ENCODE data around the gene MPPED2.

The MPPED2 gene

DNA sequence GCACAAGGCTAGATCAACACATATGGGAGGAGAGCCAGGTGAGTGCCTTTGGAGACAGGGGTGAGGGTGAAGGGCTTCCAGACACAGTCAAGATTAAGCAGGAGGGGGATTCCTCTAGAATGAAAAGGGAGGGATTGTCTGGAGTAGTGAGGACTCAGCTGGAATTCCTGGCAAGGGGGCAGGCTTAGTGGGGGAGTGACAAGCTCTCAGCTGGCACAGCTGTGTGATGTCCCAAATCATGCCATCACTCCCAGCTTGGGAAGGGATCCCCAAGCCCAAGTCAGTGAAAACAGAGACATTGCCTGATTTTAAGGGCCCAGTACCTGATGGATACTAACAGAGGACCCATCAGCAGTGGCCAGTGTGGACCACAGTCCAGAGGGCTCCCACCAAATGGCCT is 119.0 kb downstream of the MPPED2 start:
- no peak for TF ChIP-seq TAF1 (IDR thresholded peaks at IDR 0.05; ENCODE audit: borderline replicate concordance, insufficient read depth, low read length)
- TF ChIP-seq SIN3A (IDR thresholded peaks at IDR 0.05; ENCODE audit: borderline replicate concordance, insufficient read depth, low read length) = no peak
- TF ChIP-seq, protein P1, sequence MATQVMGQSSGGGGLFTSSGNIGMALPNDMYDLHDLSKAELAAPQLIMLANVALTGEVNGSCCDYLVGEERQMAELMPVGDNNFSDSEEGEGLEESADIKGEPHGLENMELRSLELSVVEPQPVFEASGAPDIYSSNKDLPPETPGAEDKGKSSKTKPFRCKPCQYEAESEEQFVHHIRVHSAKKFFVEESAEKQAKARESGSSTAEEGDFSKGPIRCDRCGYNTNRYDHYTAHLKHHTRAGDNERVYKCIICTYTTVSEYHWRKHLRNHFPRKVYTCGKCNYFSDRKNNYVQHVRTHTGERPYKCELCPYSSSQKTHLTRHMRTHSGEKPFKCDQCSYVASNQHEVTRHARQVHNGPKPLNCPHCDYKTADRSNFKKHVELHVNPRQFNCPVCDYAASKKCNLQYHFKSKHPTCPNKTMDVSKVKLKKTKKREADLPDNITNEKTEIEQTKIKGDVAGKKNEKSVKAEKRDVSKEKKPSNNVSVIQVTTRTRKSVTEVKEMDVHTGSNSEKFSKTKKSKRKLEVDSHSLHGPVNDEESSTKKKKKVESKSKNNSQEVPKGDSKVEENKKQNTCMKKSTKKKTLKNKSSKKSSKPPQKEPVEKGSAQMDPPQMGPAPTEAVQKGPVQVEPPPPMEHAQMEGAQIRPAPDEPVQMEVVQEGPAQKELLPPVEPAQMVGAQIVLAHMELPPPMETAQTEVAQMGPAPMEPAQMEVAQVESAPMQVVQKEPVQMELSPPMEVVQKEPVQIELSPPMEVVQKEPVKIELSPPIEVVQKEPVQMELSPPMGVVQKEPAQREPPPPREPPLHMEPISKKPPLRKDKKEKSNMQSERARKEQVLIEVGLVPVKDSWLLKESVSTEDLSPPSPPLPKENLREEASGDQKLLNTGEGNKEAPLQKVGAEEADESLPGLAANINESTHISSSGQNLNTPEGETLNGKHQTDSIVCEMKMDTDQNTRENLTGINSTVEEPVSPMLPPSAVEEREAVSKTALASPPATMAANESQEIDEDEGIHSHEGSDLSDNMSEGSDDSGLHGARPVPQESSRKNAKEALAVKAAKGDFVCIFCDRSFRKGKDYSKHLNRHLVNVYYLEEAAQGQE (IDR thresholded peaks at IDR 0.05; ENCODE audit: insufficient read depth in 1 of 2, low read depth in 2 of 2, low read length in 2 of 2) = no peak
- no peak for TF ChIP-seq FOXP2 (optimal IDR thresholded peaks at IDR 0.05; ENCODE audit: borderline replicate concordance, extremely low read depth, extremely low read length, insufficient read depth)
- TF ChIP-seq POLR2AphosphoS5 (IDR thresholded peaks at IDR 0.05; ENCODE audit: low read depth, low read length) = no peak

DNA sequence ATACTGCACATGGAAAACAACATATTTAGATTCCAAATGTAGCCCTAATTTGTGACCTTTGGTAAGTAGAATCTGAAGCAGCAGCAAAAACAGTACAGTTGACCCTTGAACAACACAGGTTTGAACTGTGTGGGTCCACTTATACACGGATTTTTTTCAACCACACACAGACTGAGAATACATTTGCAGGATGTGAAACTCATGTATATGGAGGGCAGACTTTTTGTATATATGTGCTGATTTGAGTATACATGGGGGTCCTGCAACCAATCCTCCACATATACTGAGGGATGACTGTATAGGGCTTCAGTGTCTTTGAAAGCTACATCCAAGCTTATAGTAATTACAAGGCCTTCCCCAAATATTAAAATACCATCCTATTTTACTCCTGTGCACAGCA is 120.5 kb downstream of the MPPED2 start:
- TF ChIP-seq SIN3A (IDR thresholded peaks at IDR 0.05; ENCODE audit: borderline replicate concordance, insufficient read depth, low read length) = no peak
- TF ChIP-seq, protein P1 (IDR thresholded peaks at IDR 0.05; ENCODE audit: insufficient read depth in 1 of 2, low read depth in 2 of 2, low read length in 2 of 2) = no peak
- no peak for TF ChIP-seq FOXP2 (optimal IDR thresholded peaks at IDR 0.05; ENCODE audit: borderline replicate concordance, extremely low read depth, extremely low read length, insufficient read depth)
- no peak for TF ChIP-seq TAF1 (IDR thresholded peaks at IDR 0.05; ENCODE audit: borderline replicate concordance, insufficient read depth, low read length)
- no peak for TF ChIP-seq POLR2AphosphoS5 (IDR thresholded peaks at IDR 0.05; ENCODE audit: low read depth, low read length)

DNA sequence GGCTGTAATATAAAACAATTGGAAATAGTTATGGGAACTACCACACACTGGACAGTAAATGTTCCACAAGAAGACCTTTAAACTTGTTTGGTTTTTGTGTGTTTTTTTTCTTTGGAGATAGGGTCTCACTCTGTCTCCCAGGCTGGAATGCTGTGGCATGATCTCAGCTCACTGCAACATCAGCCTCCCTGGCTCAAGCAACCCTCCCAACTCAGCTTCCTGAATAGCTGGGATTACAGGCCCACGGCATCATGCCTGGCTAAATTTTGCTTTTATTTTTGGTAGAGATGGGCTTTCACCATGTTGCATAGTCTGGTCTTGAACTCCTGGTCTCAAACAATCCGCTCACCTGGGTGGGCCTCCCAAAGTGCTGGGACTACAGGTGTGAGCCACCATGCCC is 121.0 kb downstream of the MPPED2 start:
- TF ChIP-seq SIN3A (IDR thresholded peaks at IDR 0.05; ENCODE audit: borderline replicate concordance, insufficient read depth, low read length) (no peak), TAF1 (IDR thresholded peaks at IDR 0.05; ENCODE audit: borderline replicate concordance, insufficient read depth, low read length) (no peak), FOXP2 (optimal IDR thresholded peaks at IDR 0.05; ENCODE audit: borderline replicate concordance, extremely low read depth, extremely low read length, insufficient read depth) (no peak), POLR2AphosphoS5 (IDR thresholded peaks at IDR 0.05; ENCODE audit: low read depth, low read length) (no peak)
- TF ChIP-seq, protein P1 (IDR thresholded peaks at IDR 0.05; ENCODE audit: insufficient read depth in 1 of 2, low read depth in 2 of 2, low read length in 2 of 2) = no peak

DNA sequence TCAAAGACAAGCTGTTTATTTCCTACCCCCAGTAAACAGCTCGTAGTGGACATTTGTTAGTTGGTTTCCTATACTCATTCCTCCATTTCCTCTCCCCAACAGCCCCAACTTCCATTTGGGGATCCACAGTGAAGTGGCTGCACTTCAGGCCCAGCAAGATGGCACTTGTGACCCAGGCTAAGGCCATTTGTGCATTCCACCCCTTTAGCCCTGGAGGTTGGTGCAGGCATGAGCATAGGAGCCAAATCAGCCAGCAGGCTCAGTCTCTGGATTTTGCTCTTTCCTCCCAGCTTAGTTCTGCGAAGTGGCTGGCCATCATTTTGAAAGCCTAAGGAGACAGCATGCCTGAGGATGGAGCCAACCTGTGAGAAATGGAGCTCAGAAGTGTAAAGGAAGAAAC is 122.9 kb downstream of the MPPED2 start:
- no peak for TF ChIP-seq POLR2AphosphoS5 (IDR thresholded peaks at IDR 0.05; ENCODE audit: low read depth, low read length)
- TF ChIP-seq, protein P1 (IDR thresholded peaks at IDR 0.05; ENCODE audit: insufficient read depth in 1 of 2, low read depth in 2 of 2, low read length in 2 of 2) = no peak
- TF ChIP-seq SIN3A (IDR thresholded peaks at IDR 0.05; ENCODE audit: borderline replicate concordance, insufficient read depth, low read length) = no peak
- no peak for TF ChIP-seq FOXP2 (optimal IDR thresholded peaks at IDR 0.05; ENCODE audit: borderline replicate concordance, extremely low read depth, extremely low read length, insufficient read depth)
- TF ChIP-seq TAF1 (IDR thresholded peaks at IDR 0.05; ENCODE audit: borderline replicate concordance, insufficient read depth, low read length) = no peak

DNA sequence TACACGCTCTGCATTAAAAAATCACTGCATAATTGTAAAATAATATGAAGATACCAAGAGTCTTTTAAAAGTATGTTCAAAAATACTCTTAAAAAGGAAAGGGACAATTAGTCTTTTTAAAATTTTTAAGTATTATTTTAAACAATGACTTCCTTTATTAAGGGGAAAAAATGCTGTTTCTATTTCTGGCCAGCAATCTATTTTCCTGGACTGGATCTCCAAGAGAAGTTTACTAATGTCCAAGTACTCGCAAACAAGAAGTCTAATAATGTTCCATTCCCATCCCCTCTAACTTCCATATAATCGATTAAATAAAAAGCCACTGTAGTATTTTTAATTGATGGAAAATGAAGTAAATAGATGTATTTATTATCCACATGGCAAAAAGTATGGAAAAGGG is 123.7 kb downstream of the MPPED2 start:
- no peak for TF ChIP-seq POLR2AphosphoS5 (IDR thresholded peaks at IDR 0.05; ENCODE audit: low read depth, low read length)
- no peak for TF ChIP-seq TAF1 (IDR thresholded peaks at IDR 0.05; ENCODE audit: borderline replicate concordance, insufficient read depth, low read length)
- TF ChIP-seq FOXP2 (optimal IDR thresholded peaks at IDR 0.05; ENCODE audit: borderline replicate concordance, extremely low read depth, extremely low read length, insufficient read depth) = no peak
- no peak for TF ChIP-seq SIN3A (IDR thresholded peaks at IDR 0.05; ENCODE audit: borderline replicate concordance, insufficient read depth, low read length)
- TF ChIP-seq, protein P1 (IDR thresholded peaks at IDR 0.05; ENCODE audit: insufficient read depth in 1 of 2, low read depth in 2 of 2, low read length in 2 of 2) = no peak

Data from PFSK-1 (cell line).